Glutamatergic neuron (in vitro differentiated cells): Measurements from ENCODE around the gene GCDH. TPM values are rescaled to one million over a fixed set of nuclear protein-coding genes. Genes with fewer than 3 reads are reported as not detected.

Experiments
- DNase-seq: peaks from one replicate; pipeline ENCODE4 v3.0.0; 2022
- H3K27ac Mint-ChIP-seq: one replicate; pipeline ENCODE4 v1.8.0; 2020; ENCODE audit warnings: mild to moderate bottlenecking, mixed read lengths, inconsistent platforms; ENCODE audit not compliant: unreplicated experiment
- H3K27me3 Mint-ChIP-seq: one replicate; pipeline ENCODE4 v1.8.0; 2020; ENCODE audit warnings: mild to moderate bottlenecking, moderate library complexity, mixed read lengths, inconsistent platforms; ENCODE audit not compliant: unreplicated experiment
- H3K36me3 Mint-ChIP-seq: one replicate; pipeline ENCODE4 v1.8.0; 2020; ENCODE audit warnings: mild to moderate bottlenecking, mixed read lengths, inconsistent platforms; ENCODE audit not compliant: unreplicated experiment
- H3K4me1 Mint-ChIP-seq: one replicate; pipeline ENCODE4 v1.8.0; 2020; ENCODE audit warnings: mild to moderate bottlenecking, low read depth, mixed read lengths, inconsistent platforms; ENCODE audit not compliant: unreplicated experiment
- H3K4me3 Mint-ChIP-seq: one replicate; pipeline ENCODE4 v1.8.0; 2020; ENCODE audit warnings: mild to moderate bottlenecking, mixed read lengths, inconsistent platforms; ENCODE audit not compliant: unreplicated experiment
- H3K9me3 Mint-ChIP-seq: one replicate; pipeline ENCODE4 v1.8.0; 2020; ENCODE audit warnings: mild to moderate bottlenecking, moderate library complexity, mixed read lengths, inconsistent platforms; ENCODE audit not compliant: unreplicated experiment
- microRNA-seq: library from miRNA; unstranded; fragments of <30 nt; microRNA quantifications from one replicate; pipeline ENCODE4, GENCODE V29; 2020; ENCODE audit not compliant: unreplicated experiment
- total RNA-seq: library from RNA; stranded (reverse); fragmentation: NEBNext Ultra II Directional; extraction: Animal tissue kit (Norgen Biotek cat#: 25700); gene quantifications from one replicate; pipeline ENCODE4 v1.2.1, GENCODE V29; 2021; ENCODE audit not compliant: unreplicated experiment
- TF ChIP-seq, protein P1 (sequence below): fragments of 200-600 bp; sonication (generic); IDR thresholded peaks from one replicate; pipeline ENCODE4 v1.5.0; 2021; ENCODE audit not compliant: partially characterized antibody, unreplicated experiment

Gene GCDH
- total RNA-seq, 1 donor from 2014 or later = 34.2 TPM

- H3K27me3 Mint-ChIP-seq = peaks cover 14% of the 10 kb centered on the region
- peaks cover 12% of the 10 kb centered on the region for H3K4me1 Mint-ChIP-seq
- H3K9me3 Mint-ChIP-seq = peaks cover 19% of the 10 kb centered on the region
- peak overlapping the region; percentile 92 for H3K4me3 Mint-ChIP-seq
- peak; percentile 79 for DNase-seq
- TF ChIP-seq, protein P1, sequence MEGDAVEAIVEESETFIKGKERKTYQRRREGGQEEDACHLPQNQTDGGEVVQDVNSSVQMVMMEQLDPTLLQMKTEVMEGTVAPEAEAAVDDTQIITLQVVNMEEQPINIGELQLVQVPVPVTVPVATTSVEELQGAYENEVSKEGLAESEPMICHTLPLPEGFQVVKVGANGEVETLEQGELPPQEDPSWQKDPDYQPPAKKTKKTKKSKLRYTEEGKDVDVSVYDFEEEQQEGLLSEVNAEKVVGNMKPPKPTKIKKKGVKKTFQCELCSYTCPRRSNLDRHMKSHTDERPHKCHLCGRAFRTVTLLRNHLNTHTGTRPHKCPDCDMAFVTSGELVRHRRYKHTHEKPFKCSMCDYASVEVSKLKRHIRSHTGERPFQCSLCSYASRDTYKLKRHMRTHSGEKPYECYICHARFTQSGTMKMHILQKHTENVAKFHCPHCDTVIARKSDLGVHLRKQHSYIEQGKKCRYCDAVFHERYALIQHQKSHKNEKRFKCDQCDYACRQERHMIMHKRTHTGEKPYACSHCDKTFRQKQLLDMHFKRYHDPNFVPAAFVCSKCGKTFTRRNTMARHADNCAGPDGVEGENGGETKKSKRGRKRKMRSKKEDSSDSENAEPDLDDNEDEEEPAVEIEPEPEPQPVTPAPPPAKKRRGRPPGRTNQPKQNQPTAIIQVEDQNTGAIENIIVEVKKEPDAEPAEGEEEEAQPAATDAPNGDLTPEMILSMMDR = no peak
- peak overlapping the region; percentile 82 for H3K27ac Mint-ChIP-seq
- H3K36me3 Mint-ChIP-seq = no peaks in the 10 kb centered on the region
These were observed 55.2 kb downstream of the GCDH start for GRCh38 chr19:12946092-12946721.

DNA sequence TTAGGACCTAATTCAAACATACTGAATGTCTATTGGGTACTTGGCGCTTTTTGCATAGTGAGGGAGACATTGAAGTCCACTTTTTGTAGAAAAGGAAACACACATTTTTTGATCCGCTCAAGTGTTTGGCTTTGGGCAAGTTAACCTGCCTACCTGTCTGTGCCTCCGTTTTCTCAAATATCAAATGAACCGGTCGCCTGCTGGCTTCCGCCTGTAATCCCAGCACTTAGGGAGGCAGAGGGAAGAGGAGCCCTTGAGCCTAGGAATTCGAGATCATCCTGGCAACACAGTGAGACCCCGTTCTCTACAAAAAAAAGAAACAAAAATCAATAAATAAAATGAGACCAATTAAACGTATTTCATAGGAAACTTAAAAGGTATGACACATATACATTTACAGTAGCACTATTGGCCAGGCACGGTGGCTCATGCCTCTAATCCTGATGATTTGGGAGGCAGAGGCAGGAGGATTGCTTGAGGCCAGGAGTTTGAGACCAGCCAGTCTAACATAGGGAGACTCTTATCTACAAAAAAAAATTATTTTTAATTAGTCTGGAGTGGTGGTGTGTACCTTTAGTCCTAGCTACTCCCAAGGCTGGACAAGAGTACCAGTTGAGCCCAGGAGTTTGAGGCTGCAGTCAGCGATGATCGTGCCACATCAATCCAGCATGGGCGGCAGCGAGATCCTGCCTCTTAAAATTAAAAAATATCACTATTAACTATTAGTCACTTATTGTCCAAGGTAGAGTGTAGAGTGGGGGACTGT lies 56.0 kb downstream of the GCDH start:
- no peaks in the 10 kb centered on the region for H3K36me3 Mint-ChIP-seq

DNA sequence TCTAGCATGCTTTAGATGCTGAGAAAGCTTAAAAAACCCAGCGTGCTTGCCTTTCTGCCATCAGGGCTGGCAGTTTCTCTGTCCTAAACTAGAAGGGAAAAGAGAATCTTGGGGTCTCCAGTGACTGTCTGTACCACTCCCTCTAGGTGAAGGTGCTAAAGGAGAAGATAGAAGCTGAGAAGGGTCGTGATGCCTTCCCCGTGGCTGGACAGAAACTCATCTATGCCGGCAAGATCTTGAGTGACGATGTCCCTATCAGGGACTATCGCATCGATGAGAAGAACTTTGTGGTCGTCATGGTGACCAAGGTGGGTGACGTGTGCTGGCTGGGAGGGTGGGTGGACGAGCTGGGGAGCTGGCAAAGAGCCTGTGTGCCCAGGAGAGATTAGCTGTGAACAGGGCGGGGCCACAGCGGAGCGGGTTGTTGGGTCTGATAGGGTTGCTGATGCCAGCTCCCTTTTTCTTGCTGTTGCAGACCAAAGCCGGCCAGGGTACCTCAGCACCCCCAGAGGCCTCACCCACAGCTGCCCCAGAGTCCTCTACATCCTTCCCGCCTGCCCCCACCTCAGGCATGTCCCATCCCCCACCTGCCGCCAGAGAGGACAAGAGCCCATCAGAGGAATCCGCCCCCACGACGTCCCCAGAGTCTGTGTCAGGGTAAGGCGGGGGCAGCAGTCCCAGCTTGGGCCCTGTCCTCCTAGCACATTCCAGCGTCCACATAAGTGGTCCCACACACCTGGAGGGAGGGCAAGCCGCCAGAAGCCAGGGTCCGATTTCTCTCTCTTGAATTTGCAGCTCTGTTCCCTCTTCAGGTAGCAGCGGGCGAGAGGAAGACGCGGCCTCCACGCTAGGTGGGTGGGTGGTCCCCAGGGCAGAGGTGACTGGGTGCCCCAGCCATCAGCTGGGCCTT lies 57.0 kb downstream of the GCDH start:
- H3K36me3 Mint-ChIP-seq = no peaks in the 10 kb centered on the region
- TF ChIP-seq, protein P1 = no peak
- H3K4me1 Mint-ChIP-seq = peaks cover 19% of the 10 kb centered on the region
- H3K4me3 Mint-ChIP-seq = no peak overlapping the region
- H3K27ac Mint-ChIP-seq = peak overlapping the region; percentile 5
- DNase-seq = no peak
- H3K9me3 Mint-ChIP-seq = peaks cover 21% of the 10 kb centered on the region
- peaks cover 17% of the 10 kb centered on the region for H3K27me3 Mint-ChIP-seq

More for the DNA sequence above, 56.0 kb downstream of the GCDH start:
- Mint-ChIP-seq H3K4me3 (peak overlapping the region; percentile 92), H3K4me1 (peaks cover 12% of the 10 kb centered on the region), H3K9me3 (peaks cover 21% of the 10 kb centered on the region), H3K27ac (peak overlapping the region; percentile 82), H3K27me3 (peaks cover 17% of the 10 kb centered on the region)
- DNase-seq = no peak
- TF ChIP-seq, protein P1 = no peak

- H3K27me3 Mint-ChIP-seq = peaks cover 20% of the 10 kb centered on the region
- peaks cover 22% of the 10 kb centered on the region for H3K4me1 Mint-ChIP-seq
- H3K27ac Mint-ChIP-seq = no peak overlapping the region
- H3K36me3 Mint-ChIP-seq = no peaks in the 10 kb centered on the region
- TF ChIP-seq, protein P1 = no peak
- peaks cover 23% of the 10 kb centered on the region for H3K9me3 Mint-ChIP-seq
- no peak overlapping the region for H3K4me3 Mint-ChIP-seq
- no peak for DNase-seq
These were observed 57.8 kb downstream of the GCDH start for GRCh38 chr19:12948612-12949362.

Small RNA genes within 50 kb of the gene (microRNA-seq; reads per million reads assigned to microRNA genes)
- 0.41 reads per million for gene MIR5695
- gene MIR6515 = 18.1 reads per million, percentile 57 among the genes with 10 or more reads in this experiment
- 10.6 reads per million, percentile 51 among the genes with 10 or more reads in this experiment for gene MIR6794

Other genes with a start within 250 kb of the GCDH start
- gene MAN2B1, start 224.4 kb upstream of the GCDH start, total RNA-seq = 72.2 TPM
- 16.3 TPM for gene WDR83, start 224.4 kb upstream of the GCDH start, total RNA-seq
- 116 TPM for gene DHPS, start 209.3 kb upstream of the GCDH start, total RNA-seq
- gene GNG14, start 203.2 kb upstream of the GCDH start, total RNA-seq = not detected
- 7.4 TPM for gene FBXW9, start 194.5 kb upstream of the GCDH start, total RNA-seq
- 135 TPM for gene TNPO2, start 167.2 kb upstream of the GCDH start, total RNA-seq
- 204 TPM for gene TRIR, start 156.5 kb upstream of the GCDH start, total RNA-seq
- 49.3 TPM for gene GET3, start 153.7 kb upstream of the GCDH start, total RNA-seq
- gene BEST2, start 139.4 kb upstream of the GCDH start, total RNA-seq = not detected
- 40.1 TPM for gene HOOK2, start 115.6 kb upstream of the GCDH start, total RNA-seq
- gene JUNB, start 99.7 kb upstream of the GCDH start, total RNA-seq = 24.9 TPM
- 671 TPM for gene PRDX2, start 89.4 kb upstream of the GCDH start, total RNA-seq
- gene THSD8, start 89.1 kb upstream of the GCDH start, total RNA-seq = 14.4 TPM
- 16.7 TPM for gene RNASEH2A, start 84.6 kb upstream of the GCDH start, total RNA-seq
- gene RTBDN, start 56.6 kb upstream of the GCDH start, total RNA-seq = 4.8 TPM
- gene MAST1, start 52.6 kb upstream of the GCDH start, total RNA-seq = 230 TPM
- 7.9 TPM for gene DNASE2, start 9.7 kb upstream of the GCDH start, total RNA-seq
- not detected for gene KLF1, start 4.0 kb upstream of the GCDH start, total RNA-seq
- 0.59 TPM for gene SYCE2, start 28.1 kb downstream of the GCDH start, total RNA-seq
- 71.6 TPM for gene FARSA, start 42.6 kb downstream of the GCDH start, total RNA-seq
- 543 TPM for gene CALR, start 47.4 kb downstream of the GCDH start, total RNA-seq
- gene RAD23A, start 54.7 kb downstream of the GCDH start, total RNA-seq = 62.1 TPM
- 28.8 TPM for gene GADD45GIP1, start 66.1 kb downstream of the GCDH start, total RNA-seq
- gene DAND5, start 78.4 kb downstream of the GCDH start, total RNA-seq = 0.44 TPM
- gene NFIX, start 104.3 kb downstream of the GCDH start, total RNA-seq = 2.4 TPM
- 1.3 TPM for gene LYL1, start 211.7 kb downstream of the GCDH start, total RNA-seq
- gene TRMT1, start 225.6 kb downstream of the GCDH start, total RNA-seq = 29.2 TPM
- gene NACC1, start 227.1 kb downstream of the GCDH start, total RNA-seq = 68.6 TPM